ENCODE data around the gene LSAMP.

DNA sequence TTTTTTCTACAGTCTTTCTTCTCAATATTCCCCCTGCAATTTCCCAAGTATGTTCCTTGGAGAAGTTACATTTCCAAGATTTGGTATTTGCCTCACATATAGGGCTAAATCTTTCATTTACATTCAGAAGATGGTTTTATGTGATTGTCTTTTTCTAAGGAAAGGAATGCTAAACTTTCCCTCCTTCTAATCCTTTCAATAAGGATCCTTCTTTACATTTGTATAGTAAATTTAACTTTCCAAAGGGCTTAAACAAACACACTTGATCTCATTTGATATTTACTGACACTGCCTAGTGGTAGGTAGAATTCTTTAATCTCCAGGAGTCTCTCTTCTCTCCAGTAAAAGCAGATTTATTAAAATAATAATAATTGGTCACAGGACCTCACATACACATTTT lies 185.3 kb downstream of the LSAMP start:
- TF ChIP-seq, protein P1, sequence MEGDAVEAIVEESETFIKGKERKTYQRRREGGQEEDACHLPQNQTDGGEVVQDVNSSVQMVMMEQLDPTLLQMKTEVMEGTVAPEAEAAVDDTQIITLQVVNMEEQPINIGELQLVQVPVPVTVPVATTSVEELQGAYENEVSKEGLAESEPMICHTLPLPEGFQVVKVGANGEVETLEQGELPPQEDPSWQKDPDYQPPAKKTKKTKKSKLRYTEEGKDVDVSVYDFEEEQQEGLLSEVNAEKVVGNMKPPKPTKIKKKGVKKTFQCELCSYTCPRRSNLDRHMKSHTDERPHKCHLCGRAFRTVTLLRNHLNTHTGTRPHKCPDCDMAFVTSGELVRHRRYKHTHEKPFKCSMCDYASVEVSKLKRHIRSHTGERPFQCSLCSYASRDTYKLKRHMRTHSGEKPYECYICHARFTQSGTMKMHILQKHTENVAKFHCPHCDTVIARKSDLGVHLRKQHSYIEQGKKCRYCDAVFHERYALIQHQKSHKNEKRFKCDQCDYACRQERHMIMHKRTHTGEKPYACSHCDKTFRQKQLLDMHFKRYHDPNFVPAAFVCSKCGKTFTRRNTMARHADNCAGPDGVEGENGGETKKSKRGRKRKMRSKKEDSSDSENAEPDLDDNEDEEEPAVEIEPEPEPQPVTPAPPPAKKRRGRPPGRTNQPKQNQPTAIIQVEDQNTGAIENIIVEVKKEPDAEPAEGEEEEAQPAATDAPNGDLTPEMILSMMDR (IDR thresholded peaks at IDR 0.05): no peak
- TF ChIP-seq POLR2A (IDR thresholded peaks at IDR 0.05; ENCODE audit: low read depth): no peak

All from esophagus muscularis mucosa (tissue), 3 donors.